KOPT-K1 (cell line): ENCODE results near the gene KLHDC4.
A peak's percentile ranks its signal among the peaks of the same experiment; 100 is the strongest.
"Not testable (repeated sequence)": the region's sequence is repeated elsewhere in the genome, so short reads cannot be mapped to it uniquely, and the experiment has no call there.

Experiments used
- H3K27ac ChIP-seq: fragments of 200-600 bp; sonication (generic); 2 replicates; pipeline ENCODE4 v1.5.1; 2016; ENCODE audit warnings: antibody characterized with exemption, mild to moderate bottlenecking, low read depth, low read length; ENCODE audit not compliant: poor library complexity, severe bottlenecking
- H3K36me3 ChIP-seq: fragments of 200-600 bp; sonication (generic); 2 replicates; pipeline ENCODE4 v1.5.1; 2017; ENCODE audit warnings: antibody characterized with exemption, mild to moderate bottlenecking, low read length, moderate library complexity; ENCODE audit not compliant: insufficient read depth
- H3K9me3 ChIP-seq: fragments of 200-600 bp; sonication (generic); 2 replicates; pipeline ENCODE4 v1.5.1; 2017; ENCODE audit warnings: antibody characterized with exemption, low read length, mild to moderate bottlenecking; ENCODE audit not compliant: insufficient read depth, poor library complexity, severe bottlenecking

Gene KLHDC4

DNA sequence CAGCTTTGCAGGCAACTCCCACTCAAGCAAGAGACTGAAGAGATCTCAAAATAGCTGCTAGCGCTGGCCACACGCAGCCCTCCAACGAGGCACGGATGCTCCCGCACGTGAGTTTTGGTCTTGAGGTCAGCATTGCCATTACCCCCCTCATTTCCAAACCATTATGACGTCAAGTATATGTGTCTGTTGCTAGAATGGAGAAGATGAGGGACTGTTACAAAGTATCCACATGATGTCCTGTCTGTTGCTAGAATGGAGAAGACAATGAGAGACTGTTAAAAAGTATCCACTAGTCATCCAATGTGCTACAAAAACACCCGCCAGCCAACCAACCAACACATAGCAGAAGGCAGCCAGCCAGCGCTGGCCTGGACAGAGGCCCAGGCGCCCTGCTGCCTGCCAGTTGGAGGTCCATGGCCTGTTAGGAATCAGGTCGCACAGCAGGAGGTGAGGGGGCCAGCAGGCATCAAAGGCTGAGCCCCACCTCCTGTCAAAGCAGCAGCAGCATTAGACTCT, 24.8 kb downstream of the KLHDC4 start:
- Histone ChIP-seq H3K27ac (no peak overlapping the region), H3K36me3 (peaks cover 89% of the 10 kb centered on the region), H3K9me3 (no peaks in the 10 kb centered on the region)

DNA sequence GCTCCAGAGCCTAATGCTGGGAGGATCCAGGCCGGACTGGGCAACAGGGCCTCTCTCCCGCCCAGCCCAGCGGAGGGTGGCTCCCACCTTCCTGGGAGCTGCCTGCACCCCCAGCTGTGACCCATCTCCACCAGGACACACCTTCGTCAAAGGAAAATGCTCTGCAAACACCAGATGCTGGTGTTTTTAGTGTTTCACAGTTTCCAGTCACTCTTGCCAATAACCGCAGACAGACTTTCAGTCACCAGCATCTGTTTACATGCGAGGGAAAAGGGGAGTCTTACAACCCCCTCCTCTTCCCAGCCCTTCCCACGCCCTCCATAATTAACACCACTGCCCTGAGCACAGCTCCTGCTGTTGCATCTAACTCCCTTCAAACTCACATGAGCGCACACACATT, 25.3 kb downstream of the KLHDC4 start:
- Histone ChIP-seq H3K36me3 (peaks cover 89% of the 10 kb centered on the region), H3K27ac (no peak overlapping the region), H3K9me3 (no peaks in the 10 kb centered on the region)

DNA sequence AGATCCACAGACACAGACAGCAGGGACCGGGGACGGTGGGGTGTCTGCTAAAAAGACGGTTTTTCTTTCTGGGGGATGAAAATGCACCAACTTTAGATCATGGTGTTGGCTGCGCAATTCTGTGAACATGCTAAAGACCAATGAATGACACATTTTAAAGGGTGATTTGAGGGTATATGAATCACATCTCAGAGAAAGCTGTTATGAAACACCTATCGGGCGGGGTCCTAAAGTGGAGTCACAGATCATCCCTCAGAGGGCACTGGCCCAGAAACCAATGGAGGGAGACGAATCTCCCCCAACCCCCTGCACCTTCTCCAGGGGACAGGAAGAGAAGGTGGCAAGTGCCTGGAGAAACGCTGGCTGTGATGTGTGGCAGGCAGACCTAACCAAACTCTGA, 26.0 kb downstream of the KLHDC4 start:
- Histone ChIP-seq H3K9me3 (no peaks in the 10 kb centered on the region), H3K36me3 (peaks cover 89% of the 10 kb centered on the region), H3K27ac (no peak overlapping the region)

DNA sequence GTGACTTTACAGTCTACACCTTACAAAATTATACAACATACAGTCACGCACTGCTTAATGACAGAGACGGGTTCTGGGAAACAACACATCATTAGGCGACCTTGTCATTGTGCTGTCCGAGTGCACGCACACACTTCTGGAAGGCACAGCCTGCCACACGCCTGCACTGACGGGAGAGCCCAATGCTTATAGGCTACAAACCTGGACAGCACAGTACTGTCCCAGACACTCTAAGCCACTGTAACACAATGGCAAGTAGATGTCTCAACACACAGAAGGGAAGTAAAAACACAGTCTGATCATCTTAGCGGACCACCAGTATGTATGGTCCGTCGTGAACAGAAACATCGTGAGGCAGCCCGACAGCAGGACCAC, 29.8 kb downstream of the KLHDC4 start:
- Histone ChIP-seq H3K27ac (no peak overlapping the region), H3K9me3 (no peaks in the 10 kb centered on the region), H3K36me3 (peaks cover 92% of the 10 kb centered on the region)

DNA sequence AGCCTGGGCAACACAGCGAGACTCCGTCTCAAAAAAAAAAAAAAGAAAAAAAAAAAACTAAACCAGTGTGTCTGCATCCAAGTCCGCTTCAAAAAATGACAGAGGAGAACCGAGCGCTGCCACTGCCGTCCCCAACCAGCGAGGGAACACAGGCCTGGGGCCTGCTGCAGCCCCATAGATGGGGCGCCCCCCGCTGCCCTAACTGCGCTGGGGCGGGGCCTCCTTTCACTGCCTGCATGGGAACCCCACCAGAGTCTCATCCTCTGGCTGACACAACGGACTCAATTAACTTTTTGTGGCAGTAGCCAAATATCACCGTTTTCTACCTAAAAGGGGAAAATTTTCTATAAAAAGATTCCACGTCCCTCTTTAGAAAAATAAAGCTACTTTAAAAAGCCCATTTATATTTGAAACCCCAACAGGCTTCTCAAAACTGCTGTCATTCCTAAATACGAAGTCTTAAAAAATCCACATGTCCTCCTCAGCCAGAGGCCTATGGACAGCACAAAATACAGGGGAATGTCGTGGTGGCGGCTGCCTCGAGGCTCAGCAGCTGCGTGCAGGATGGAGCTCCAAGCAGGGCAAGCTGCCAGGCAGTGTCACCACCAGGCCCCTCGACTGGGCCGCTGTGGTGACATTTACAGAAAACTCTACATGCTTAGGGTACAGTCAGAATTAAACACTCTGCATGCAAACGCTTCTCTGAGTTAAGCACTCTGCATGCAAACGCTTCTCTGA, 30.3 kb downstream of the KLHDC4 start:
- Histone ChIP-seq H3K36me3 (peaks cover 92% of the 10 kb centered on the region), H3K9me3 (no peaks in the 10 kb centered on the region), H3K27ac (no peak overlapping the region)

DNA sequence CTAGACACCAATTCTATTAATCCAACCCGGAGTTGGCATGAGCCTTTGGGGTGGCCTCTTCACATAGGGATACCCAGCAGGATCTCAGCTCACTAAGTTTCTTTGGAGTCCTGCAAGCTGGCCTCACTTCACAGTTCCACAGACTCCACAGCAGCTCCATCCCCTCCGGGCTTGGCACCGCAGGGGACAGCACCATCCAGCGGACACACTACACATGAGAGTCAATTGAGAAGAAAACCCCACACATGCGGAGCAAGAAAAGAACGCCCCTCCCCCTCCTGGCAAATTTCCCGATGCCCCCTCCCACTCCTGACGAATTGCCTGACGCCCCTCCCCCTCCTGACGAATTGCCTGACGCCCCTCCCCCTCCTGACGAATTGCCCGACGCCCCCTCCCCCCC, 31.1 kb downstream of the KLHDC4 start:
- Histone ChIP-seq H3K9me3 (no peaks in the 10 kb centered on the region), H3K36me3 (peaks cover 92% of the 10 kb centered on the region)

DNA sequence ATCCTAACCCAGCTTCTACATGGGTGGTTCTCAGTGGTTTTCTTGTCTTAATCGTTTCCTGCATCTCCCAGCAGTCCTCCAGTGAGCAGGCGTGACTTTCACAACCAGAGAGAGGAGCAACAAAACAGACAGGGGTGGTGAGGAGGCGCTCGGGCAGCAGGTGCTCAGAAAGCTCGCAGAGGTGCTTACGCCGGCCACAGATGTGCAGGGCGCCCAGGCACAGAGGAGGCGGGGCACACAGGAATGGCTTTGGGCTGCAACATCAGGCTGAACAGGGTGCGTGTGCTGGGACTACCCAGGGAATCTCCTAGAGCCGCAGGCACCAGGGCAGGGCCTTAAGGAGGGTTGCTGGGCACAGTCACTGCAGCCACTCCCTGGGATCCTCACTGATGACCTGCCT, 32.6 kb downstream of the KLHDC4 start:
- peaks cover 99% of the 10 kb centered on the region for H3K36me3 ChIP-seq
- H3K27ac ChIP-seq = no peak overlapping the region
- H3K9me3 ChIP-seq = no peaks in the 10 kb centered on the region

More for the DNA sequence above, 31.1 kb downstream of the KLHDC4 start:
- no peak overlapping the region for H3K27ac ChIP-seq

DNA sequence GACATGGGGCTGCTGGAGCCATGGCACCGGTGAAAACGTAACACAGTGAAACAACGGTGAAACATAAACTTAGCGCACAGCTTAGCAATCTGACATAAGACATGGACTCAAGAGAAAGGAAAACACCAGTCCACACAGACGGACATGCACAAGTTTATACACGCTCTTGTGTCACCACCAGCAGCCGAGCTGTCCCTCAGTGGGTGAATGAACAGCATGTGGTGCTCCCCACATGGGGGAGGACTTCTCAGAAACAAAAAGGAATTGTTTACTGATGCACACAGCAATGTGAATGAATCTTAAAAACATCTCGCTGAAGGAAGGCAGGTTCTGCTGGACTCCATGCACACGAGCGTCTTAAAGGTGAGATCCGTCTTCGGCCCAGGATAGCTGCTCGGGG, 34.2 kb downstream of the KLHDC4 start:
- Histone ChIP-seq H3K27ac (no peak overlapping the region), H3K9me3 (no peaks in the 10 kb centered on the region), H3K36me3 (peaks cover 99% of the 10 kb centered on the region)

DNA sequence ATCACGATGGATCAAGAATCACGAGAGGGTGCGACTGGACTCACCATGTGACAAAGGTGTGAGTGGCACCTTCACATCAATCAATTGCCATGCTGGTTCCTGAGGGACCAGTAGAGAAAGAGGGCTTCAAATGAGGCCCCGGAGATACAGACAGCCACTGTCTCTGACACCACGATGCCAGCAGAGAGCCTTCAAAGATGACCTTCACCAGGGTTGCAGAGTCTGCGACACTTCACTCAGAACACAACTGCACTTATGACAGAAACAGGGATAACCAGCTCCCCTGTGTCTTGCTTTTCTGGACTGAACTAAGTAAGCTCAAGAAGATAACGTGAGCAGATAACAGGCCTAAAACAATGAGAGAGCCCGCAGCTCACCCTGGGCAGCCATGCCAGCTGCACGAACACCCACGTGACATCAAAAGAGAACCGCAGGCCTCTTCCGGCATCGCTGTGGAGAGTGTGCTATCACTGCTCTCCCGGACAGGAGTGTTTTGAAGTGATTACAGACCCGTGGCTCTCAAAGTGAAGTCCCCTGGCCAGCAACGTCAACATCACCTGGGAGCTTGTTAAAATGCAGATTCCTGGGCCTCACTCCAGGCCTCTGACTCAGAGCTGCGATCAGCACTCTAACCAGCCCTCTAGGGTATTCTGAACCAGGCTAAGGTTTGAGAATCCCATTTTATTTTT, 36.4 kb downstream of the KLHDC4 start:
- Histone ChIP-seq H3K27ac (peak overlapping the region; percentile 45), H3K36me3 (peaks cover 93% of the 10 kb centered on the region), H3K9me3 (no peaks in the 10 kb centered on the region)

DNA sequence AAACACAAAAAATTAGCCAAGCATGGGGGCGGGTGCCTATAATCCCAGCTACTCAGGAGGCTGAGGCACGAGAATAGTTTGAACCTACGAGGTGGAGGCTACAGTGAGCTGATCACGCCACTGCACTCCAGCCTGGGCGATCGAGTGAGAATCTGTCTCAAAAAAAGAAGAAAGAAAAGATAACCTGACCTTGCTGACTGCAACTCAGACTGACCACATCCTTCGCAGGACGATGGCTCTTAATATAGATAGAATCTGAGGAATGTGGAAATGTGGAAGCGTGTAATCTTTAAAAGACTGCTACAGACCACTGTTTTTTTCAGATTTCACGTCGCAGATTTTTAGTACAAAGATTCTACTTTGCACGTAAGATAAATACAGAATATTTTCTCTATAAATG, 37.8 kb downstream of the KLHDC4 start:
- H3K27ac ChIP-seq = no peak overlapping the region
- H3K36me3 ChIP-seq = peaks cover 93% of the 10 kb centered on the region
- no peaks in the 10 kb centered on the region for H3K9me3 ChIP-seq

DNA sequence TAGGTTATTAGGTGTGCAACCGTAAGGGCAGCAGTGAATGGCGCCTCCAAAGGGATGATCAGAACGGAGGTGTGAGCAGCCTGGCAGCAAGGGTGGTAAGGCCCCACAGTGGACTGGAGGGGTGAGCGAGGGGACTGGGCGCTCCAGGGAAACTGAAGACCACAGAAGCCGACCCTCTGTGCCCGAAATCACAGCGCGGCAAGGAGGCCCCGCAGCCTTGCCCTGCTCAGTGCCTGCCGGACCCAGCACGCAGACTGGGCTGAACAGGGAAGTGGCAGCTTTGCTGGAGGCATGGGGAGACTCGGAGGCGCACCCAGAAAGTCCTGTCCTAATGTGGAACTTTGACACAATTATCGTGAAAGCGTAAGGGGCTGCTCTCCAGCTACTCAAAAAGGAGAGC, 38.4 kb downstream of the KLHDC4 start:
- Histone ChIP-seq H3K36me3 (peaks cover 94% of the 10 kb centered on the region), H3K27ac (no peak overlapping the region), H3K9me3 (no peaks in the 10 kb centered on the region)

DNA sequence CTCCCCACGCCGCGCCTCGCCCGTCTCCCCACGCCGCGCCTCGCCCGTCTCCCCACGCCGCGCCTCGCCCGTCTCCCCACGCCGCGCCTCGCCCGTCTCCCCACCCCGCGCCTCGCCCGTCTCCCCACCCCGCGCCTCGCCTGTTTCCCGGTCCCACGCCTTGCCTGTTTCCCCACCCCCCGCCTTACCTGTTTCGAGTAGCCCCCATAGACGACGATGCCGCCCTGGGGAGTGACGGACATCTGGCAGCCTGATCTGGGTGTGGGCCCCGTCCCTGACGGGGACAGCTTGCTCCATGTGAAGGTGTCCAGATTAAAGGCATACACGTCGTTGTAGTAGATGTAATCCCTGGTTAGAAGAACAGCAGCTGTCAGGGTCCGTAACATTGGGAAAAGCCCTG, 39.2 kb downstream of the KLHDC4 start:
- not testable (repeated sequence) for H3K27ac ChIP-seq, H3K9me3 ChIP-seq
- H3K36me3 ChIP-seq = peaks cover 94% of the 10 kb centered on the region

DNA sequence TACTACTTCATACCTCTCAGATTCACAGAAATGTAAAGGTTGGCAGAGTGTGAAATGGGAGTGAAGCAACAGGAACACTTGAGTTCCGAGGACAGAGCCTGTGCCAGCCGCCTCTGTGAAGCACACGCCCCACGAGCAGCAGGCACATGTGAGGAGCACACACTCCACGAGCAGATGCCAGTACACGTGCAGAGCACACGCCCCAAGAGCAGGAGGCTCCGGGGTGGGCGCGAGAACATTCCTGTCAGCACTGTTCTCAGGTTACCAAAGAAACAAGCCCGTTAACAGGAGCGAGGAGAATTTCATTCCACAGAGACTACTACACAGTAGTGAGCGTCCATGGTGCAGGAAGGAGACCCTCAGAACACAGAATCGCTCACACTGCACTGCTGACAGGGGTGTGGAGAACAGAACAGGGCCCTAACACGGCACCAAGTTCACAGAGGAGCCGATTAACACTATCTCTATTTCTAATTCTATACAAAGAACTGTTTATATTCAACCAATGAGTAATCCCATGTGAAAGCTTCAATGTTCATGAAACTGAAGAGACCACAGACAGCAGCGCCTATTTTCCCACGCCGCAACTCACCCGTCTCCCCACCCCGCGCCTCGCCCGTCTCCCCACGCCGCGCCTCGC, 40.1 kb downstream of the KLHDC4 start:
- H3K36me3 ChIP-seq = peaks cover 94% of the 10 kb centered on the region
- H3K9me3 ChIP-seq = no peaks in the 10 kb centered on the region
- H3K27ac ChIP-seq = no peak overlapping the region

DNA sequence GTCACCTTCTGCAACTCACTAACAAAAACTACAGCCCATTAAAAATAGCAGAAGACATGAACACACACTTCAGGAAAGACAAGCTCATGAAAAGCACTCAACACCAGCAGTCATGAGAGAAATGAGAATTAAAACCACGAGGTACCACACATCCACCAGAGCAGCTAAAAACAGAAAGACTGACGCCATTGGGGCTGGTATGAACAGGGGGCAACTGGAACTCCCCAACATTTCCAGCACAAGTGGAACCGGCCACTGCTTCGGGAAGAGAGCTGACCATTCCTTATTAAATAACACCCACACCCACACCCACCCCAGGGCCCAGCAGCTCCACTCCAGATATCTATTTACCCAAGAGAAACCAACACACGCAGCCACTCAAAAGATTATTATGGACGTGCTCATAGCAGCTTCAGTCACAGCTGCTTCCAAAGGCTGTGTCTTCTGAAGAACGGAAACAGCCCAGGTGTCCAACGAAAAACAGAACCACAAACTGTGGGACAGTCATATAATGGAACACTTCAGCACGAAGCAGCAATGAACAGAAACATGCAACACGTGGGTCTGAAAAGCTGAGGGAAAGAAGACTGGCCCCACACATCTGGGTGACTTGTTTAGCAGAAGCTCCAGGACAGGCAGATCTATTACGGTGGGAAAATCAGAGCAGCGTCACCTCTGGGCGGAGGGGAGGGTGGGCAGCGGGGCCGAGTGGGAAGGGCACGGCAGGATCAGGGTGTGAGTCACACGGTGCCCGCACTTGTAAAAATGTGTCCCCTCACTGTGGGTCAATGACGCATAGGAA, 41.1 kb downstream of the KLHDC4 start:
- H3K9me3 ChIP-seq = no peaks in the 10 kb centered on the region
- H3K36me3 ChIP-seq = peaks cover 94% of the 10 kb centered on the region
- no peak overlapping the region for H3K27ac ChIP-seq

DNA sequence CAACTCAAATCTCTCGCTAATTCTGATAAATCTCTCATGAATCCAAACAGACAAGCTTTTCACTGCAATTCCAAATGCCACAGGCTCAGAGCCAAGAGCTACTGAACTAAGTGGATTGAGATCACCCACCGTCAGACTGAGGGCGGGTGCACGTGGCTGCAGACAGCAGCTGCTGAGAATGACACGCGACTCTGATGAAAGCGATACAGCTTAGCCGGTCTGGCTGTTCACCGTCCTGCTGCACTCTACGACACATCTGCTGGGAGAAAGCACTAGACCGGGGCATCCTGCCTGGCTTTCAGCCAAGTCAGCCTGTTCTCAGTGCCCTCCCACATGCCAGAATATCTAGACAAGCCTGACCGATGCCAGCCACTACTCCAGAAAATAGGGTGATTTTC, 42.6 kb downstream of the KLHDC4 start:
- no peaks in the 10 kb centered on the region for H3K9me3 ChIP-seq
- H3K27ac ChIP-seq = no peak overlapping the region
- peaks cover 83% of the 10 kb centered on the region for H3K36me3 ChIP-seq
